B cell (primary cell): ENCODE data around the gene IMMP2L.

Experiments used
- CTCF ChIP-seq: fragments of 200-600 bp; IDR thresholded peaks from one replicate; pipeline ENCODE4 v1.8.0; 2022; ENCODE audit warnings: antibody characterized with exemption, mild to moderate bottlenecking
- EZH2 ChIP-seq: IDR thresholded peaks from 2 replicates; pipeline ENCODE4 v1.6.1; 2012; ENCODE audit warnings: borderline replicate concordance, low read depth, mild to moderate bottlenecking, moderate library complexity, low read length; ENCODE audit not compliant: insufficient read depth, poor library complexity, severe bottlenecking

- TF ChIP-seq CTCF (no peak), EZH2 (no peak)
These were observed 446.3 kb downstream of the IMMP2L start for GRCh38 chr7:111115966-111116365.
